ENCODE data around the gene NDFIP2.

- TF ChIP-seq CTCF (conservative IDR thresholded peaks at IDR 0.05; ENCODE audit: low read length) (no peak), EZH2phosphoT487 (IDR thresholded peaks at IDR 0.05; ENCODE audit: borderline replicate concordance) (no peak)
Observed at GRCh38 chr13:79456656-79457365, 24.1 kb upstream of the NDFIP2 start.

All from Loucy (cell line).